GM18951 (cell line): ENCODE results near the gene PFN2.

Experiments used
- POLR2A ChIP-seq: IDR thresholded peaks from 4 replicates; pipeline ENCODE4 v1.6.1; 2011; ENCODE audit warnings: mild to moderate bottlenecking; ENCODE audit not compliant: insufficient read length, insufficient read depth; ENCODE audit errors: extremely low read depth
- in situ Hi-C: fragments of 300-500 bp; cut with MboI; formaldehyde crosslinking; loops from one replicate; pipeline ENCODE4 v1.12.0; 2022; ENCODE audit warnings: low sequenced_read_pairs, mixed read lengths, inconsistent platforms; ENCODE audit not compliant: unreplicated experiment

Gene PFN2

GRCh38 chr3:149977386-149977785 is 6.7 kb upstream of the PFN2 start:
- in situ Hi-C loops: no loop called here
- no peak for TF ChIP-seq POLR2A

GRCh38 chr3:149975919-149976318 is 5.2 kb upstream of the PFN2 start:
- TF ChIP-seq POLR2A: no peak
- in situ Hi-C loops: no loop called here

GRCh38 chr3:149971403-149972075 is 844 bp upstream of the PFN2 start:
- in situ Hi-C loops: no loop called here
- TF ChIP-seq POLR2A: no peak

- in situ Hi-C loops: loop anchor here (10.0 kb wide), 1 partner anchor 215 kb away; no protein-coding TSS in a partner anchor
Observed at GRCh38 chr3:149969940-149970715, 567 bp downstream of the PFN2 start.

GRCh38 chr3:149969110-149969939 is 1.4 kb downstream of the PFN2 start:
- no peak for TF ChIP-seq POLR2A
- in situ Hi-C loops: loop anchor here (10.0 kb wide), 1 partner anchor 215 kb away; no protein-coding TSS in a partner anchor

More at GRCh38 chr3:149969940-149970715, 567 bp downstream of the PFN2 start:
- TF ChIP-seq POLR2A: no peak

- in situ Hi-C loops: loop anchor here (10.0 kb wide), 1 partner anchor 217 kb away; no protein-coding TSS in a partner anchor
- TF ChIP-seq POLR2A: no peak
Observed at GRCh38 chr3:149968216-149968615, 2.5 kb downstream of the PFN2 start.

GRCh38 chr3:149967086-149967685 is 3.5 kb downstream of the PFN2 start:
- in situ Hi-C loops: loop anchor here (10.0 kb wide), 1 partner anchor 218 kb away; no protein-coding TSS in a partner anchor
- TF ChIP-seq POLR2A: no peak

GRCh38 chr3:149965278-149965677 is 5.4 kb downstream of the PFN2 start:
- no peak for TF ChIP-seq POLR2A
- in situ Hi-C loops: loop anchor here (10.0 kb wide), 1 partner anchor 220 kb away; no protein-coding TSS in a partner anchor

GRCh38 chr3:149964291-149964690 is 6.4 kb downstream of the PFN2 start:
- in situ Hi-C loops: loop anchor here (10.0 kb wide), 1 partner anchor 221 kb away; no protein-coding TSS in a partner anchor
- TF ChIP-seq POLR2A: no peak

- in situ Hi-C loops: loop anchor here (10.0 kb wide), 1 partner anchor 221 kb away; no protein-coding TSS in a partner anchor
- TF ChIP-seq POLR2A: no peak
Observed at GRCh38 chr3:149963485-149963884, 7.2 kb downstream of the PFN2 start.

GRCh38 chr3:149959443-149959842 is 11.3 kb downstream of the PFN2 start:
- TF ChIP-seq POLR2A: no peak
- in situ Hi-C loops: no loop called here

- TF ChIP-seq POLR2A: no peak
- in situ Hi-C loops: no loop called here
Observed at GRCh38 chr3:149958171-149958796, 12.4 kb downstream of the PFN2 start.
